Dermis blood vessel endothelial cell (primary cell): ENCODE data around the gene BAIAP2. TPM values are rescaled to one million over a fixed set of nuclear protein-coding genes. Genes with fewer than 3 reads are reported as not detected.

ENCODE experiments used
- DNase-seq: peaks from one replicate; pipeline ENCODE4 v3.0.0; 2010
- total RNA-seq: library from RNA; depleted of rRNA; stranded (reverse); fragments of >200 nt; gene quantifications from 2 replicates; pipeline ENCODE4 v1.2.3, GENCODE V29; 2014

Gene BAIAP2
- total RNA-seq, 1 donor from 2014 or later = 27.7 TPM

GRCh38 chr17:81113158-81113724, 78.3 kb downstream of the BAIAP2 start:
- no peak for DNase-seq

DNA sequence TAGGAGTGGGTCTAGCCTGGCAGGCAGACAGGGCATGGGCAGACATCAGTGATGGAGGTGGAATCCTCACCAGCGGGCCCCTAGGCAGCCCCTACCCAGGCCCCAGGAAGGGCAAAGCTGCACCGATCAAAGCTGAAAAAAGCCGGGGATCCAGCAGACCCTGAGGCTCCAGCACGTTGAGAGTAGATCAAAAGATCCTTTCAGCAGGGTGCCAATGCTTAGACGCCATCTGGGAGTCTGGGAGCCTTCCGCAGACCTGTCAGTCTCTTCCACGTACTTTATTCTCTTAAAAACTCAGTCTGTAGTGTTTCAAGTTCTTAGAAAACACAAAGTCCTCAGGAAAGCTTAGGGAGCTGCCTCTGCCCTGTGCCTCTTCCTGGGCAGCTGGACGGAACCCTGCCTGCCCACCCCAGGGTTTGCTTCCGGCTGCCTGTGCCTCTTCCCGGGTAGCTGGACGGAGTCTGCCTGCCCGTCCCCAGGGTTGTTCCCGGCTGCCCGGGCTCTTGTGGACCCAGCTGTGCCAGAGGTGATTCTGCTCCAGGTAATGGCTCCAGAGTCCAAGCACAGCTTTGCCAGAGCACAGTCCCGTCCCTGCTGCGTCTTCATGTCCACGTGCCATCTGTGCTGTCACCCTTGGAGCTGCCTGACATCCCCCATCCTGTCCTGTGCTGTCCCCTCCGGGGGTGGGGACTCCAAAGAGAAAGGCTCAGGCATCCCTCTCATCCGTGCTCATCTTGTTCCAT, 79.6 kb downstream of the BAIAP2 start:
- DNase-seq = no peak

DNA sequence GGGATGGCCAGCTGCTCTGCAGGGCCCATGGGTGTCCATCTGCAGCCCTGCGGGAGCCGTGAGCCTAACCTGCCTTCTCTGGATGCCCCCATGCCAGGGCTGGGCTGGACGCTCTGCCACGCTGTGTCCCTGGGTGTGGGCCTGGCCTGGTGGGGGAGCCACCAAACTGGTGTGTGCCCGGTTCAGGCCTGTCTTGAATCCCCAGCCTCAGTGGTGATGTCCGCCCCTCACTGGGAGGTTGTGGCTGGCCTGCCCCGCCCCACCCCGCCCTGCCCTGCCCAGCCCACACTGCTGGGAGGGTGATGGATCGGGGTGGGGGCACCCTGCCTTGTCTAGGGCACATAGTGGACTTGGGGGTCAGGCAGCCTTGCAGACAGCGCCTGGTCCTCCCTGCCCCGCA, 80.3 kb downstream of the BAIAP2 start:
- no peak for DNase-seq

DNA sequence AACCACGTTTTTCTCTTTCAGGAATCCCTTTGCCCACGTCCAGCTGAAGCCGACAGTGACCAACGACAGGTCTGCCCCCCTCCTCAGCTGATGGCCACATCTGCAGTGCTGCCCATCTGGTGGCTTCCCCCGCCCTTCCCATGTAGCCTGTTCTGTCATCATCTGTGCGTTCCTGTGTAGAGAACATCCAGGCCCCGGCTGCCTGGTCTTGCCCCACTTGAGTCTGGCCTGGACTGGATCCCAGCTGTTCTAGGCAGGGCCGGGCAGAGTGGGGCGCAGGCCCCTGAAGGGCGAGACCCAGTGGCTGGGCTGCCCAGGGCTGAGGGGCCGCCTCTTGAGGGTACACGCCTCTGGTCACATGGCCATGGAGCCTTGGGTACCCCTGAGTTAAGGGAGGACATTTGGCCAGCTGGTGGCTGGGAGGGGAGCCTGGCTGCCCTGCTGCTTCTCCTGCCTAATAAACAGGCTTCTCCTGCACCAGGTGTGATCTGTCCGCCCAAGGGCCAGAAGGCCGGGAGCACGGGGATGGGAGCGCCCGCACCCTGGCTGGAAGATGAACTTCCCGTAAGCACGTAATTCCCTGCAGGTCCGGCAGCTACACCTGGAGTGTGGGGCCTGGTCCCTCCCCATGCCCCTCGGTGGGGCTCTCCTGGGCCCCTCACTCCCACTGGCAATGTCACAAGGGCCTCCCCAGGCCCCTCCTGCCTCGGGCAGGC, 81.0 kb downstream of the BAIAP2 start:
- DNase-seq = no peak

GRCh38 chr17:81116704-81117103, 81.8 kb downstream of the BAIAP2 start:
- DNase-seq = no peak

DNA sequence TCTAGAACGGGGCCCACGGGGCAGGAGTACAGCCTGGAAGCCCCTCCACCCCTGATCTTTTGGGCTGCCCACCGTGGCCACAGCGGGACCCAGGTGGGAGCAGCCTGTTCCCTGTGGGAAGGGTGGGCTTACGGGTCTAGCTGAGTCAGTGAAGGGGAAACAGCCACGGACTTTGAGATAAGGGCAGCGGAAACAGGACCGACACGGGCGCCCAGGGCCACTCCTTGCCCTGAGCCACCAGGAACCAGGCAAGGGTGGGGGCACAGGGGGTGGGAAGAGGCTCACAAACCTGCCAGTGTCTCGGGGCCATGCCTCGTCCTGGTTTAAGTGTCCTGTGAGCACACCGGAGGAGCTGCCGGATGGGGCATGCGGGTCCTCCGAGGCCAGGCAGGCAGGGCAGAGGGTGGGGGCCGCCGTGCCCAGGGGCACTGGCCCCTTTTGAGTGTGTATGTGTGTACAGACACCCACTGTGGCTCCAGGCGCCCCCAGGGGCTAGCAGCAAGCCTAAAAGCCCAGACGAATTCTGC, 82.8 kb downstream of the BAIAP2 start:
- no peak for DNase-seq

DNA sequence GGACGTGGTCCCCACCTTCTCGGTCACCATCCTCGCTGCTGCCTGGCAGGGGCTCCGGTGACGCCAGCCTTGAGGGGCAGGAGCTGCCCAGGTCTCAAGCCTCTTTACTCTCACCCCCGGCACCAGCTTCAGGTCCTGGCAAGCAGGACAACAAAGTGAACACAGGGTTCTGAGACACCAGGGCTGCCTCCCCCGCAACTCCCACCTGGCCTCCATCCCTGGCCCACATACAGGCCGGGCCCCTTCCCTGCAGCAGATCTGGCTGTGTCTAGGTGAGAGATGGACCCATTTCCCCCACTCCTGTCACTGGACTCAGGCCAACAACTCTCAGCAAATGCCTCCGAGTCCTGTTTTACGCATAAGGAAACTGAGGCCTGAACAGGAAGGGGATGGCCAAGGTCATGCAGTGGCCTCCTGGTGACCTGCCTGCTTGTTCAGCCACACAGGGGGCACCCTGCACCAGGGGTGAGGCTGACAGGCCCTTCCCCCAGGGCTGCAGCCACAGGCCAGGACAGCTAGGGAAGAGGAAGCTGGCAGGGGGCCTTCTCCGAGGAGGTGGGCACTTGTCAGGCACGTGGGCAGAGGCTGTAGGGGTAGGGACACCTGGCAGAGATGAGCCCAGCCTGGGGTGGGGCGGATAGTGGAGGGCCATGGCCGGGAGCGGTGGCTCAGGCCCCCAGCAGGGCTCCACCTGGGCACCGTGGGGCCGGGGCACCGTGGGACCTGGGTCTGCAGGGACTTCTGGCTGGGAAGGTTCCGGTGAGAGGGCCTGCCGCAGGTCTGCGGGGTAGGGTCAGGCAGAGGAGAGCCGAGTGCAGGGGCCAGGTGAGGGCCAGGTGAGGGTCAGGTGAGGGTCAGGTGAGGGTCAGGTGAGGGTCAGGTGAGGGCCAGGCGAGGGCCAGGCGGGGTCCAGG, 83.6 kb downstream of the BAIAP2 start:
- DNase-seq = no peak

- DNase-seq = peak; percentile 97
Measured at GRCh38 chr17:81119223-81120148, 84.5 kb downstream of the BAIAP2 start.

- DNase-seq = no peak
Measured at GRCh38 chr17:81120149-81120484, 85.2 kb downstream of the BAIAP2 start.

- no peak for DNase-seq
Measured at GRCh38 chr17:81120695-81121621, 86.0 kb downstream of the BAIAP2 start.

- no peak for DNase-seq
Measured at GRCh38 chr17:81121841-81122733, 87.1 kb downstream of the BAIAP2 start.

GRCh38 chr17:81123052-81124048, 88.4 kb downstream of the BAIAP2 start:
- DNase-seq = no peak

DNA sequence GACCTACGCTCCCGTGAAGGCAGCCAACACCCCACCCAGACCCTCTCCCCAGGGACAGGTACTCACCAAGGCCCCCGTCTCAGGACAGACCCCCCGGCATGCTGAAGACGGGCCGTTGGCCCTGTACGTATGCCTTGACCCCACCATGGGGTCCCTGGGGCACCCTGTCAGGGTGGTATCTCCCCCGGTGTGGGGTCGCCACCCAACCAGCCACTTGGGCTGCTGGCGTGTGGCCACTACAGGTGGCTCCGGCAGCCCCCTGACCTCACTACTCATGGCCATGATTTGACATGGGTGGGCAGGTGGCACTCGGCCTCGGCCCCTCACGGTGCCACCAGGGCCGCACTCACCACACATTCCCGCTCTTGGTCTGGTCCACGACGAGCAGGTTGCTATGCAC, 89.4 kb downstream of the BAIAP2 start:
- DNase-seq = no peak

DNA sequence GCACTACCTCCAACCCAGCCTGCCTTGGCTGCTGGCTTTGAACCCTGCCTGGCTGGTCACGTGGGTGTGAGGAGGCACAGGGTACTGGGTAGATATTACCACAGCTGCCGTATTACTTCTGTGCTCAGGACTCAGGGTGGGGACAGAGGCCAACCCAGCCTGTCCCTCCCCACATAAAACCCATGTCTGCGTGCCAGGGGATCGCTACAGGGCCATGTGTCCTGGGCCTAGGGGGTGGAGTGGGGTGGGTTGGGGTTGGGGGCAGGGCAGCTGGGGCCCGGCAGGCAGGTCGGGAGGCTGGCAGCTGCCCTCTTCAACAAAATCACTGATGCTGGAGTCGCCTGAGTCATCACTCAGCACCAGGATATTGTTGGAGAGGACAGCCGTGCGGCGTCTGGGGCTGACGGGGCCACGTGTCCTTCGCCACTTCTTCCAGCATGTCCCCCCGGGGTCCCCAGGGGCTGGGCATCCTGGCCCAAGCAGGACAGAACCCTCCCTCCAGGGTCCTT, 90.7 kb downstream of the BAIAP2 start:
- no peak for DNase-seq

GRCh38 chr17:81126281-81127132, 91.6 kb downstream of the BAIAP2 start:
- no peak for DNase-seq

DNA sequence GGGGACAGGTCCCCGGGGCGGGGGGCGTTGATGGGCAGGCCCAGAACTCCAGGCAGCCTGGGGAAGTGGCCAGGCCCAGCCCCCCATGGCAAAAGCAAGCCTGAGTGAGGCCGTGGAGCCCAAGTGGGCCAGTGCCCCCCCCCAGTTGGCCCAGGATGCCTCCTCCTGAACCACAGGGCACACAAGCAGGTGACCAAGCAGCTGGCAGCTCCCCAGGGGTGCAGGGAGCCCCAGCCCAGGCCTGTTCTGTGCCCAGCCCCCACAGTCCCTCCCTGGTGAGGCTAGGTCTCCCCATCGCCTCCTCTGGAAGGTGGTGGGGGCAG, 92.1 kb downstream of the BAIAP2 start:
- DNase-seq = no peak
